Astrocyte (in vitro differentiated cells and primary cell): ENCODE data around the gene CPLX4. TPM values are rescaled to one million over a fixed set of nuclear protein-coding genes. Genes with fewer than 3 reads are reported as not detected.
A peak's percentile ranks its signal among the peaks of the same experiment; 100 is the strongest.

Experiments
- DNase-seq: peaks from one replicate; pipeline ENCODE4 v3.0.0-alpha.2; 2010; ENCODE audit warnings: low read depth
- FAIRE-seq: peaks from 2 replicates; lab custom pipeline; 2011; peaks lifted over from hg19 to GRCh38; lab: Jason Lieb, UNC
- H2AFZ ChIP-seq: 2 replicates; pipeline ENCODE4 v1.6.0; 2012; ENCODE audit warnings: low read depth, low read length, inconsistent platforms
- H3K27ac ChIP-seq: 2 replicates; pipeline ENCODE4 v1.5.1; 2011; ENCODE audit warnings: low read depth, low read length, inconsistent platforms
- H3K27me3 ChIP-seq: 2 replicates; pipeline ENCODE4 v1.6.0; 2011; ENCODE audit warnings: low read length, inconsistent platforms; ENCODE audit not compliant: insufficient read depth
- H3K36me3 ChIP-seq: 2 replicates; pipeline ENCODE4 v1.5.1; 2011; ENCODE audit warnings: low read length, inconsistent platforms; ENCODE audit not compliant: insufficient read depth
- H3K4me1 ChIP-seq: 2 replicates; pipeline ENCODE4 v1.5.1; 2011; ENCODE audit warnings: low read length, inconsistent platforms; ENCODE audit not compliant: insufficient read depth
- H3K4me2 ChIP-seq: 2 replicates; pipeline ENCODE4 v1.6.0; 2012; ENCODE audit warnings: low read length, inconsistent platforms
- H3K4me3 ChIP-seq: 2 replicates; pipeline ENCODE4 v1.5.1; 2011; ENCODE audit warnings: low read depth, mild to moderate bottlenecking, low read length, inconsistent platforms; ENCODE audit not compliant: insufficient read depth
- H3K79me2 ChIP-seq: 2 replicates; pipeline ENCODE4 v1.6.0; 2012; ENCODE audit warnings: mild to moderate bottlenecking, low read length, inconsistent platforms; ENCODE audit not compliant: insufficient read depth
- H3K9ac ChIP-seq: 2 replicates; pipeline ENCODE4 v1.6.0; 2012; ENCODE audit warnings: mild to moderate bottlenecking, low read length, inconsistent platforms
- H3K9me3 ChIP-seq: 2 replicates; pipeline ENCODE4 v1.5.1; 2012; ENCODE audit warnings: low read depth, mild to moderate bottlenecking, low read length, inconsistent platforms; ENCODE audit not compliant: insufficient read depth
- H4K20me1 ChIP-seq: 2 replicates; pipeline ENCODE4 v1.6.0; 2012; ENCODE audit warnings: low read length, inconsistent platforms; ENCODE audit not compliant: insufficient read depth
- H3K27ac Mint-ChIP-seq: one replicate; pipeline ENCODE4 v1.8.0; 2021; ENCODE audit warnings: mild to moderate bottlenecking, mixed read lengths; ENCODE audit not compliant: unreplicated experiment
- H3K27me3 Mint-ChIP-seq: one replicate; pipeline ENCODE4 v1.8.0; 2021; ENCODE audit warnings: low read depth, mixed read lengths; ENCODE audit not compliant: unreplicated experiment
- H3K36me3 Mint-ChIP-seq: one replicate; pipeline ENCODE4 v1.8.0; 2021; ENCODE audit warnings: low read depth, mixed read lengths; ENCODE audit not compliant: unreplicated experiment
- H3K4me1 Mint-ChIP-seq: one replicate; pipeline ENCODE4 v1.8.0; 2021; ENCODE audit warnings: low read depth, mixed read lengths; ENCODE audit not compliant: unreplicated experiment
- H3K4me3 Mint-ChIP-seq: one replicate; pipeline ENCODE4 v1.8.0; 2021; ENCODE audit warnings: mild to moderate bottlenecking, moderate library complexity, mixed read lengths; ENCODE audit not compliant: unreplicated experiment
- H3K9me3 Mint-ChIP-seq: one replicate; pipeline ENCODE4 v1.8.0; 2021; ENCODE audit warnings: mild to moderate bottlenecking, mixed read lengths; ENCODE audit not compliant: unreplicated experiment
- EZH2 ChIP-seq: IDR thresholded peaks from 2 replicates; pipeline ENCODE4 v1.6.1; 2012; ENCODE audit warnings: mild to moderate bottlenecking, low read length, inconsistent platforms; ENCODE audit not compliant: insufficient read depth
- total RNA-seq: library from RNA; stranded (reverse); gene quantifications from 2 replicates; pipeline ENCODE4 v1.2.1, GENCODE V29; 2021
- TF ChIP-seq, protein P1 (sequence below): IDR thresholded peaks from 2 replicates; pipeline ENCODE4 v1.5.1; 2011; ENCODE audit warnings: low read depth, mild to moderate bottlenecking, inconsistent platforms, low read length, moderate library complexity; ENCODE audit not compliant: insufficient read depth

The CPLX4 gene
- total RNA-seq, 1 donor from 2014 or later, result not detected

DNA sequence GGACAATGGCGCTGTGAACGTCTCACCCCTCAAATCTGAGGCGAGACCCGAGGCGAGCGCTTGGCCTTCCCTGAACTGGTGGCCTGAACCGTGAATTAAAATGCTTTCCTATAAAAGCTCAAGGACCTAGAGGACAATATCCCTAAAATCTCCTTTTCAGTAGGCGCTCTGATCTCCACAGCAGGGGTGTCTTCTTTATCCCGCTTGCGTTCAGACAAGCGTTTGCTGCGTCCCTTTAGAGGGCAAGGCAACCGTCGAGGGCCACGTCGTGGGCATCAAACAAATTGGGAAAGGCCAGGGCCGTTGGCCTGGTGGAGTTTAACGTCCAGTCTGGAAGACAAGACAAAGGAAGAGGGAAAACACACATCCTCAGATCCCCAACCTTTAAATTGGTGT, 43.9 kb downstream of the CPLX4 start:
- Mint-ChIP-seq H3K27ac (no peak overlapping the region), H3K27me3 (peaks cover 83% of the 10 kb centered on the region), H3K4me1 (no peaks in the 10 kb centered on the region), H3K36me3 (no peaks in the 10 kb centered on the region), H3K4me3 (no peak overlapping the region), H3K9me3 (peaks cover 10% of the 10 kb centered on the region)
- Histone ChIP-seq H3K4me3 (no peak overlapping the region), H3K36me3 (no peaks in the 10 kb centered on the region), H3K4me2 (no peak overlapping the region), H3K4me1 (no peaks in the 10 kb centered on the region), H3K79me2 (no peaks in the 10 kb centered on the region), H3K27me3 (peaks cover 96% of the 10 kb centered on the region), H4K20me1 (peaks cover 5% of the 10 kb centered on the region), H3K27ac (no peak overlapping the region), H3K9me3 (peaks cover 4% of the 10 kb centered on the region), H3K9ac (no peak overlapping the region), H2AFZ (no peak overlapping the region)
- DNase-seq (no peak), FAIRE-seq (no peak)
- TF ChIP-seq, protein P1, sequence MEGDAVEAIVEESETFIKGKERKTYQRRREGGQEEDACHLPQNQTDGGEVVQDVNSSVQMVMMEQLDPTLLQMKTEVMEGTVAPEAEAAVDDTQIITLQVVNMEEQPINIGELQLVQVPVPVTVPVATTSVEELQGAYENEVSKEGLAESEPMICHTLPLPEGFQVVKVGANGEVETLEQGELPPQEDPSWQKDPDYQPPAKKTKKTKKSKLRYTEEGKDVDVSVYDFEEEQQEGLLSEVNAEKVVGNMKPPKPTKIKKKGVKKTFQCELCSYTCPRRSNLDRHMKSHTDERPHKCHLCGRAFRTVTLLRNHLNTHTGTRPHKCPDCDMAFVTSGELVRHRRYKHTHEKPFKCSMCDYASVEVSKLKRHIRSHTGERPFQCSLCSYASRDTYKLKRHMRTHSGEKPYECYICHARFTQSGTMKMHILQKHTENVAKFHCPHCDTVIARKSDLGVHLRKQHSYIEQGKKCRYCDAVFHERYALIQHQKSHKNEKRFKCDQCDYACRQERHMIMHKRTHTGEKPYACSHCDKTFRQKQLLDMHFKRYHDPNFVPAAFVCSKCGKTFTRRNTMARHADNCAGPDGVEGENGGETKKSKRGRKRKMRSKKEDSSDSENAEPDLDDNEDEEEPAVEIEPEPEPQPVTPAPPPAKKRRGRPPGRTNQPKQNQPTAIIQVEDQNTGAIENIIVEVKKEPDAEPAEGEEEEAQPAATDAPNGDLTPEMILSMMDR, result no peak
- TF ChIP-seq EZH2, result no peak

- Mint-ChIP-seq H3K36me3 (no peaks in the 10 kb centered on the region), H3K4me3 (peak overlapping the region; percentile 34), H3K9me3 (peaks cover 10% of the 10 kb centered on the region), H3K4me1 (no peaks in the 10 kb centered on the region), H3K27ac (no peak overlapping the region), H3K27me3 (peaks cover 82% of the 10 kb centered on the region)
- Histone ChIP-seq H3K9ac (no peak overlapping the region), H3K36me3 (no peaks in the 10 kb centered on the region), H3K27me3 (peaks cover 96% of the 10 kb centered on the region), H3K4me3 (no peak overlapping the region), H3K4me1 (no peaks in the 10 kb centered on the region), H3K9me3 (peaks cover 4% of the 10 kb centered on the region), H3K4me2 (peak overlapping the region; percentile 49), H2AFZ (no peak overlapping the region), H3K27ac (no peak overlapping the region), H4K20me1 (peaks cover 5% of the 10 kb centered on the region), H3K79me2 (no peaks in the 10 kb centered on the region)
- DNase-seq (no peak), FAIRE-seq (no peak)
- peak; percentile 64 for TF ChIP-seq EZH2
- TF ChIP-seq, protein P1, result no peak
Observed at GRCh38 chr18:59273759-59274532, 44.5 kb downstream of the CPLX4 start.
